ENCODE results near the gene EIF1AX.

GRCh38 chrX:20173856-20174255 is 32.2 kb upstream of the EIF1AX start:
- TF ChIP-seq CTCF (IDR thresholded peaks at IDR 0.05; ENCODE audit: low read depth, low read length, missing input control) (no peak), JUND (IDR thresholded peaks at IDR 0.05) (no peak), MAX (IDR thresholded peaks at IDR 0.05) (no peak)
- TF ChIP-seq, protein P1, sequence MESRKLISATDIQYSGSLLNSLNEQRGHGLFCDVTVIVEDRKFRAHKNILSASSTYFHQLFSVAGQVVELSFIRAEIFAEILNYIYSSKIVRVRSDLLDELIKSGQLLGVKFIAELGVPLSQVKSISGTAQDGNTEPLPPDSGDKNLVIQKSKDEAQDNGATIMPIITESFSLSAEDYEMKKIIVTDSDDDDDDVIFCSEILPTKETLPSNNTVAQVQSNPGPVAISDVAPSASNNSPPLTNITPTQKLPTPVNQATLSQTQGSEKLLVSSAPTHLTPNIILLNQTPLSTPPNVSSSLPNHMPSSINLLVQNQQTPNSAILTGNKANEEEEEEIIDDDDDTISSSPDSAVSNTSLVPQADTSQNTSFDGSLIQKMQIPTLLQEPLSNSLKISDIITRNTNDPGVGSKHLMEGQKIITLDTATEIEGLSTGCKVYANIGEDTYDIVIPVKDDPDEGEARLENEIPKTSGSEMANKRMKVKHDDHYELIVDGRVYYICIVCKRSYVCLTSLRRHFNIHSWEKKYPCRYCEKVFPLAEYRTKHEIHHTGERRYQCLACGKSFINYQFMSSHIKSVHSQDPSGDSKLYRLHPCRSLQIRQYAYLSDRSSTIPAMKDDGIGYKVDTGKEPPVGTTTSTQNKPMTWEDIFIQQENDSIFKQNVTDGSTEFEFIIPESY (IDR thresholded peaks at IDR 0.05): no peak

Data from liver (tissue), 3 donors.